Measurements from ENCODE around the gene OR56A5. TPM values are rescaled to one million over a fixed set of nuclear protein-coding genes. Genes with fewer than 3 reads are reported as not detected.

The OR56A5 gene
- total RNA-seq, 4 donors from 2014 or later: not detected

- TF ChIP-seq POLR2A (IDR thresholded peaks at IDR 0.05): no peak
- TF ChIP-seq CTCF (IDR thresholded peaks at IDR 0.05): no peak
- no peaks in the 10 kb centered on the region for H3K4me1 ChIP-seq
- no peak for DNase-seq
- no peaks in the 10 kb centered on the region for H3K36me3 ChIP-seq
- H3K4me3 ChIP-seq: no peak overlapping the region
- no peaks in the 10 kb centered on the region for H3K9me3 ChIP-seq
- H3K27me3 ChIP-seq: no peaks in the 10 kb centered on the region
- H3K27ac ChIP-seq: no peak overlapping the region
Observed at GRCh38 chr11:5994791-5995190, 26.5 kb upstream of the OR56A5 start.

- H3K27me3 ChIP-seq: no peaks in the 10 kb centered on the region
- H3K27ac ChIP-seq: no peak overlapping the region
- peak in 3 of 6 experiments; percentile 46 to 55 (median 51) for TF ChIP-seq CTCF (IDR thresholded peaks at IDR 0.05)
- TF ChIP-seq POLR2A (IDR thresholded peaks at IDR 0.05): no peak
- H3K9me3 ChIP-seq: no peaks in the 10 kb centered on the region
- H3K4me3 ChIP-seq: no peak overlapping the region
- H3K36me3 ChIP-seq: no peaks in the 10 kb centered on the region
- no peaks in the 10 kb centered on the region for H3K4me1 ChIP-seq
- no peak for DNase-seq
Observed at GRCh38 chr11:5992604-5993251, 24.4 kb upstream of the OR56A5 start.

GRCh38 chr11:5992150-5992549 is 23.9 kb upstream of the OR56A5 start:
- H3K9me3 ChIP-seq: no peaks in the 10 kb centered on the region
- no peaks in the 10 kb centered on the region for H3K36me3 ChIP-seq
- no peak for DNase-seq
- no peak overlapping the region for H3K4me3 ChIP-seq
- no peaks in the 10 kb centered on the region for H3K27me3 ChIP-seq
- TF ChIP-seq CTCF (IDR thresholded peaks at IDR 0.05) (no peak), POLR2A (IDR thresholded peaks at IDR 0.05) (no peak)
- no peak overlapping the region for H3K27ac ChIP-seq
- no peaks in the 10 kb centered on the region for H3K4me1 ChIP-seq

GRCh38 chr11:5989203-5989602 is 20.9 kb upstream of the OR56A5 start:
- no peak for DNase-seq
- Histone ChIP-seq H3K27ac (no peak overlapping the region), H3K4me1 (no peaks in the 10 kb centered on the region), H3K27me3 (no peaks in the 10 kb centered on the region), H3K4me3 (no peak overlapping the region), H3K36me3 (no peaks in the 10 kb centered on the region), H3K9me3 (no peaks in the 10 kb centered on the region)
- TF ChIP-seq POLR2A (IDR thresholded peaks at IDR 0.05): no peak
- TF ChIP-seq CTCF (IDR thresholded peaks at IDR 0.05): no peak

- Histone ChIP-seq H3K4me3 (no peak within 1 kb of the TSS), H3K27me3 (no peaks in the 10 kb centered on the region), H3K27ac (no peak within 1 kb of the TSS), H3K4me1 (no peaks in the 10 kb centered on the region), H3K36me3 (no peaks in the 10 kb centered on the region), H3K9me3 (no peaks in the 10 kb centered on the region)
- no peak for TF ChIP-seq CTCF (IDR thresholded peaks at IDR 0.05)
- TF ChIP-seq POLR2A (IDR thresholded peaks at IDR 0.05): no peak
- DNase-seq: no peak
Observed at GRCh38 chr11:5986885-5987284, 18.6 kb upstream of the OR56A5 start, which contains the start of gene OR52L1. OR52L1 (minus strand) TSS chr11:5986985; CDS start chr11:5986930, 55 bp downstream.
